Activated T-helper 1 cell treated with Interleukin-2 at 50 U/mL for 16 hours (primary cell): ENCODE measurements around the gene TMEM25.
"Not testable (repeated sequence)": the region's sequence is repeated elsewhere in the genome, so short reads cannot be mapped to it uniquely, and the experiment has no call there.

Source experiments
- DNase-seq: peaks from one replicate; pipeline ENCODE4 v3.0.0-alpha.2; 2020; ENCODE audit warnings: low read depth

Gene TMEM25

GRCh38 chr11:118530683-118531596, at the start of gene TMEM25:
TMEM25 (plus strand) TSS chr11:118531192; CDS start chr11:118531802, 610 bp downstream.
- DNase-seq: peak; percentile 61

GRCh38 chr11:118481238-118481637, 49.8 kb upstream of the TMEM25 start:
- not testable (repeated sequence) for DNase-seq

GRCh38 chr11:118484405-118484804, 46.6 kb upstream of the TMEM25 start:
- no peak for DNase-seq

GRCh38 chr11:118485273-118485672, 45.7 kb upstream of the TMEM25 start:
- no peak for DNase-seq

GRCh38 chr11:118488480-118489109, 42.4 kb upstream of the TMEM25 start:
- DNase-seq: peak; percentile 68

GRCh38 chr11:118491041-118491440, 40.0 kb upstream of the TMEM25 start:
- DNase-seq: no peak

- DNase-seq: no peak
Observed at GRCh38 chr11:118497831-118498230, 33.2 kb upstream of the TMEM25 start.

- no peak for DNase-seq
Observed at GRCh38 chr11:118503216-118503615, 27.8 kb upstream of the TMEM25 start.

- DNase-seq: no peak
Observed at GRCh38 chr11:118511601-118512000, 19.4 kb upstream of the TMEM25 start.

GRCh38 chr11:118514103-118514502, 16.9 kb upstream of the TMEM25 start:
- no peak for DNase-seq

- no peak for DNase-seq
Observed at GRCh38 chr11:118519549-118519948, 11.4 kb upstream of the TMEM25 start.

- no peak for DNase-seq
Observed at GRCh38 chr11:118521892-118522311, 9.1 kb upstream of the TMEM25 start.

GRCh38 chr11:118522571-118523072, 8.4 kb upstream of the TMEM25 start:
- DNase-seq: no peak

- no peak for DNase-seq
Observed at GRCh38 chr11:118524356-118524755, 6.6 kb upstream of the TMEM25 start.

- DNase-seq: no peak
Observed at GRCh38 chr11:118524757-118525470, 6.1 kb upstream of the TMEM25 start.

- no peak for DNase-seq
Observed at GRCh38 chr11:118526688-118527087, 4.3 kb upstream of the TMEM25 start.

GRCh38 chr11:118527109-118527508, 3.9 kb upstream of the TMEM25 start, which contains the start of gene TTC36:
TTC36 (plus strand) TSS chr11:118527474; CDS start chr11:118527495, 21 bp downstream.
- no peak for DNase-seq

- no peak for DNase-seq
Observed at GRCh38 chr11:118528511-118528910, 2.5 kb upstream of the TMEM25 start.

GRCh38 chr11:118529584-118530175, 1.3 kb upstream of the TMEM25 start:
- no peak for DNase-seq

GRCh38 chr11:118530180-118530682, 761 bp upstream of the TMEM25 start:
- no peak for DNase-seq

- DNase-seq: no peak
Observed at GRCh38 chr11:118531597-118532084, 649 bp downstream of the TMEM25 start.
